Tibial nerve (tissue), 4 donors: ENCODE data around the gene PDE3B.

Experiments
- CTCF ChIP-seq, 5 experiments: fragments of 200-600 bp in 3 of 5; fragments of 450-650 bp in 2 of 5; sonication (generic) in 3 of 5; IDR thresholded peaks; one replicate each; pipeline ENCODE4 v1.5.1; 2016 to 2019; ENCODE audit warnings: antibody characterized with exemption in 5 of 5, mild to moderate bottlenecking in 3 of 5, moderate library complexity in 2 of 5
- EP300 ChIP-seq, 2 donors: sonication (generic); formaldehyde crosslinking; IDR thresholded peaks; one replicate each; pipeline ENCODE4 v1.6.1; 2017; ENCODE audit warnings: antibody characterized with exemption in 2 of 2, mild to moderate bottlenecking in 1 of 2
- POLR2A ChIP-seq, 2 donors: fragments of 450-650 bp; IDR thresholded peaks; one replicate each; pipeline ENCODE4 v1.6.1; 2017; ENCODE audit warnings: antibody characterized with exemption in 2 of 2, mild to moderate bottlenecking in 2 of 2, moderate library complexity in 2 of 2

DNA sequence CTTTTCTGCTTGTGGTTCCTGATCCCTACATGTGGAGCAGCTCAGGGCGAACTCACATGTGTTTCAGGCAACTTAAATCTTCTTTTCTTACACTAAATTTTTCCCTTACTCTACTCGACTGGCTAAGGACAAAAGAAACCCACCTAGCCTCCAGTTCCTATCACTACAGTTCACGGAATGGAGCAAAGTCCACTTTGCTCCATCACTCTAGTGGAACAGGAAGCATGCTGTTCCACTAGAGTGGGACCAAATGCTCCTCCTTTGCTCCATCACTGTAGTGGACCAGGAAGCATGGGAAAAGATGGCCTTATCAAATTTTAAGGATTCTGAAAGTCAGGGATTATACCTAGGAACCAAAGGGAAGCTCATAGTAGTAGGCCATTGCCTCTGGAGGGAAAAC lies 36.1 kb downstream of the PDE3B start:
- TF ChIP-seq CTCF (IDR thresholded peaks at IDR 0.05) (no peak), POLR2A (IDR thresholded peaks at IDR 0.05) (no peak), EP300 (IDR thresholded peaks at IDR 0.05) (no peak)
